Measurements from ENCODE around the gene TMPRSS11B.

DNA sequence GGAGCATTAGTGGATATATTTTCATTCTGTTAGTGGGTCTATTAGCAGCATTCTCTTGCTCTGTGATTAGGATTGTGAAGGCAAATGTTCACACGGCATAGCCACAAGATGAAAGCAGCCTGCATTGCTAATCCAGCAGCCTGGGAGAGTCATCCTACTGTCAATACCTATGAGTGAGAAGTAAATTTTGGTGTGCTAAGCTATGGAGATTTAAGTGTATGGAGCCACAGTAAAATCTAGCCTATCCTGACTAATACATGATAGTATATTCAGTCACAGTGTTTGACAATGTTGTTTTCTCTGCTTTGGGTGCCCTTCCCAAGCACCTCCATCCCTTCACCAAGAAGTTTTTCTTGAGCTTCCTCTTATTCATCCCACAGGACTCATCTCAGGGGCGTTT lies 68.6 kb downstream of the TMPRSS11B start:
- TF ChIP-seq, protein P1, sequence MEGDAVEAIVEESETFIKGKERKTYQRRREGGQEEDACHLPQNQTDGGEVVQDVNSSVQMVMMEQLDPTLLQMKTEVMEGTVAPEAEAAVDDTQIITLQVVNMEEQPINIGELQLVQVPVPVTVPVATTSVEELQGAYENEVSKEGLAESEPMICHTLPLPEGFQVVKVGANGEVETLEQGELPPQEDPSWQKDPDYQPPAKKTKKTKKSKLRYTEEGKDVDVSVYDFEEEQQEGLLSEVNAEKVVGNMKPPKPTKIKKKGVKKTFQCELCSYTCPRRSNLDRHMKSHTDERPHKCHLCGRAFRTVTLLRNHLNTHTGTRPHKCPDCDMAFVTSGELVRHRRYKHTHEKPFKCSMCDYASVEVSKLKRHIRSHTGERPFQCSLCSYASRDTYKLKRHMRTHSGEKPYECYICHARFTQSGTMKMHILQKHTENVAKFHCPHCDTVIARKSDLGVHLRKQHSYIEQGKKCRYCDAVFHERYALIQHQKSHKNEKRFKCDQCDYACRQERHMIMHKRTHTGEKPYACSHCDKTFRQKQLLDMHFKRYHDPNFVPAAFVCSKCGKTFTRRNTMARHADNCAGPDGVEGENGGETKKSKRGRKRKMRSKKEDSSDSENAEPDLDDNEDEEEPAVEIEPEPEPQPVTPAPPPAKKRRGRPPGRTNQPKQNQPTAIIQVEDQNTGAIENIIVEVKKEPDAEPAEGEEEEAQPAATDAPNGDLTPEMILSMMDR (IDR thresholded peaks at IDR 0.05; ENCODE audit: low read depth, low read length, missing input control): no peak
- TF ChIP-seq TAF1 (conservative IDR thresholded peaks at IDR 0.05) (no peak), RAD21 (IDR thresholded peaks at IDR 0.05) (no peak), YY1 (IDR thresholded peaks at IDR 0.05) (no peak)
- TF ChIP-seq, protein P2, sequence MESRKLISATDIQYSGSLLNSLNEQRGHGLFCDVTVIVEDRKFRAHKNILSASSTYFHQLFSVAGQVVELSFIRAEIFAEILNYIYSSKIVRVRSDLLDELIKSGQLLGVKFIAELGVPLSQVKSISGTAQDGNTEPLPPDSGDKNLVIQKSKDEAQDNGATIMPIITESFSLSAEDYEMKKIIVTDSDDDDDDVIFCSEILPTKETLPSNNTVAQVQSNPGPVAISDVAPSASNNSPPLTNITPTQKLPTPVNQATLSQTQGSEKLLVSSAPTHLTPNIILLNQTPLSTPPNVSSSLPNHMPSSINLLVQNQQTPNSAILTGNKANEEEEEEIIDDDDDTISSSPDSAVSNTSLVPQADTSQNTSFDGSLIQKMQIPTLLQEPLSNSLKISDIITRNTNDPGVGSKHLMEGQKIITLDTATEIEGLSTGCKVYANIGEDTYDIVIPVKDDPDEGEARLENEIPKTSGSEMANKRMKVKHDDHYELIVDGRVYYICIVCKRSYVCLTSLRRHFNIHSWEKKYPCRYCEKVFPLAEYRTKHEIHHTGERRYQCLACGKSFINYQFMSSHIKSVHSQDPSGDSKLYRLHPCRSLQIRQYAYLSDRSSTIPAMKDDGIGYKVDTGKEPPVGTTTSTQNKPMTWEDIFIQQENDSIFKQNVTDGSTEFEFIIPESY (IDR thresholded peaks at IDR 0.05): no peak
- TF ChIP-seq, protein P3, sequence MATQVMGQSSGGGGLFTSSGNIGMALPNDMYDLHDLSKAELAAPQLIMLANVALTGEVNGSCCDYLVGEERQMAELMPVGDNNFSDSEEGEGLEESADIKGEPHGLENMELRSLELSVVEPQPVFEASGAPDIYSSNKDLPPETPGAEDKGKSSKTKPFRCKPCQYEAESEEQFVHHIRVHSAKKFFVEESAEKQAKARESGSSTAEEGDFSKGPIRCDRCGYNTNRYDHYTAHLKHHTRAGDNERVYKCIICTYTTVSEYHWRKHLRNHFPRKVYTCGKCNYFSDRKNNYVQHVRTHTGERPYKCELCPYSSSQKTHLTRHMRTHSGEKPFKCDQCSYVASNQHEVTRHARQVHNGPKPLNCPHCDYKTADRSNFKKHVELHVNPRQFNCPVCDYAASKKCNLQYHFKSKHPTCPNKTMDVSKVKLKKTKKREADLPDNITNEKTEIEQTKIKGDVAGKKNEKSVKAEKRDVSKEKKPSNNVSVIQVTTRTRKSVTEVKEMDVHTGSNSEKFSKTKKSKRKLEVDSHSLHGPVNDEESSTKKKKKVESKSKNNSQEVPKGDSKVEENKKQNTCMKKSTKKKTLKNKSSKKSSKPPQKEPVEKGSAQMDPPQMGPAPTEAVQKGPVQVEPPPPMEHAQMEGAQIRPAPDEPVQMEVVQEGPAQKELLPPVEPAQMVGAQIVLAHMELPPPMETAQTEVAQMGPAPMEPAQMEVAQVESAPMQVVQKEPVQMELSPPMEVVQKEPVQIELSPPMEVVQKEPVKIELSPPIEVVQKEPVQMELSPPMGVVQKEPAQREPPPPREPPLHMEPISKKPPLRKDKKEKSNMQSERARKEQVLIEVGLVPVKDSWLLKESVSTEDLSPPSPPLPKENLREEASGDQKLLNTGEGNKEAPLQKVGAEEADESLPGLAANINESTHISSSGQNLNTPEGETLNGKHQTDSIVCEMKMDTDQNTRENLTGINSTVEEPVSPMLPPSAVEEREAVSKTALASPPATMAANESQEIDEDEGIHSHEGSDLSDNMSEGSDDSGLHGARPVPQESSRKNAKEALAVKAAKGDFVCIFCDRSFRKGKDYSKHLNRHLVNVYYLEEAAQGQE (IDR thresholded peaks at IDR 0.05): no peak
